Activated CD8-positive, alpha-beta T cell treated with anti-CD3 and anti-CD28 coated beads, Interleukin-2, amount 10 ng/mL, durations not matched to agents 7 days and 5 days (primary cell): Measurements from ENCODE around the gene MAPK4. TPM values are rescaled to one million over a fixed set of nuclear protein-coding genes. Genes with fewer than 3 reads are reported as not detected.
"Not testable (repeated sequence)": the region's sequence is repeated elsewhere in the genome, so short reads cannot be mapped to it uniquely, and the experiment has no call there.

Experiments
- ATAC-seq: fragments of 150-1000 bp; cut with Tn5 transposase; one replicate; pipeline ENCODE4 v1.10.0; 2021; ENCODE audit warnings: moderate library complexity
- CTCF ChIA-PET: fragments of 350-600 bp; sonication (Branson Sonifier 250); formaldehyde crosslinking; loops from one replicate; lab custom pipeline; 2021; ENCODE audit warnings: antibody characterized with exemption; lab: Charles Lee
- POLR2A ChIA-PET: fragments of 350-600 bp; sonication (Branson Sonifier 250); formaldehyde crosslinking; loops from one replicate; lab custom pipeline; 2021; ENCODE audit warnings: antibody characterized with exemption; lab: Charles Lee
- DNase-seq: peaks from one replicate; pipeline ENCODE4 v3.0.0-alpha.2; 2020
- H3K27ac Mint-ChIP-seq: one replicate; pipeline ENCODE4 v1.8.0; 2021; ENCODE audit warnings: mild to moderate bottlenecking, mixed read lengths
- H3K27me3 Mint-ChIP-seq: one replicate; pipeline ENCODE4 v1.8.0; 2021; ENCODE audit warnings: low read depth, mixed read lengths
- H3K36me3 Mint-ChIP-seq: one replicate; pipeline ENCODE4 v1.8.0; 2021; ENCODE audit warnings: low read depth, mixed read lengths
- H3K4me1 Mint-ChIP-seq: one replicate; pipeline ENCODE4 v1.8.0; 2021; ENCODE audit warnings: low read depth, mixed read lengths
- H3K4me3 Mint-ChIP-seq: one replicate; pipeline ENCODE4 v1.8.0; 2021; ENCODE audit warnings: mild to moderate bottlenecking, mixed read lengths
- H3K9me3 Mint-ChIP-seq: one replicate; pipeline ENCODE4 v1.8.0; 2022; ENCODE audit warnings: mixed read lengths; ENCODE audit not compliant: insufficient read depth
- total RNA-seq, 2 experiments: library from RNA; stranded (reverse); gene quantifications; one replicate each; pipeline ENCODE4 v1.2.3, GENCODE V29; 2021

MAPK4 gene
- total RNA-seq, 2 experiments from 2014 or later = not detected

DNA sequence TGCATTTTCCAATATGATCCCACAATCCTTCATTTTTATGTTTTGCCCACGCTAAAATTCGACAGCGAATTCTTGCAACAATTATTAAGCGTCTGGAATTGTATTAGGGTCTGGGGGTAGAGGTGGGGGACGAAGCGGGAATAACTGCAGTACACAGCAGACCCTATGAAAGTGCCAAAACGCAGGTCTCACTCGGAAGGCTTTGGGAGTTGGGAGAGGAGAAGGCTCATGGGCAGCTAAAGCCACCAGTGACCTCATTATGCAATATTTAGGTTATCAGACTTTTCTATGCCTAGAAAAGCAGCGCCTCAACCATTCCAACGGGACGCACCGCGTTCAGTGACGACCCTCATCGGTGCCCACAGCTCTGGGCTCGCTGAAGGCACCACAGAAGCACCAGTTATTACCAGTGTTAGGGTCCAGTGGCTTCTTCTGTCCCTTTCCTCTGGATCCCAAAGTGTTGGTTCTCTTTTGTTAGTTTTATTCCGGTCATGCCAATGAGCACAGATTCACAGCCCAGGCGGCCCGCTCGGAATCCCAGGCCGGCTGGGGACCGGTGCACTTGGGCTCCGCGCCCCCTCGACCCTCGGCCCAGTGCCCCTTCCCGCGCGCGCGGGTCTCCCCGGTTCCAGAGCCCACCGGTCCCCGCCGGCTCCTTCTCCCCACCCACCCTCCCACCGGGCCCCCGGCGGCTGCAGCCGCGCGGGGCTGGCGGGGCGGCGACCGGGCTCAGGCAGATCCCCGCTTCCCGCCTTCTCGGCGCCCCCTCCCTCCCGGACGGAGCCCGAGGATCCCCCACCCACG is 737 bp upstream of the MAPK4 start:
- Mint-ChIP-seq H3K36me3 (no peaks in the 10 kb centered on the region), H3K4me1 (no peaks in the 10 kb centered on the region), H3K27ac (no peak overlapping the region), H3K9me3 (no peaks in the 10 kb centered on the region), H3K4me3 (no peak overlapping the region), H3K27me3 (peaks cover 66% of the 10 kb centered on the region)
- ATAC-seq = peak; percentile 6
- DNase-seq = no peak
- ChIA-PET CTCF (no interaction called here), POLR2A (no interaction called here)

DNA sequence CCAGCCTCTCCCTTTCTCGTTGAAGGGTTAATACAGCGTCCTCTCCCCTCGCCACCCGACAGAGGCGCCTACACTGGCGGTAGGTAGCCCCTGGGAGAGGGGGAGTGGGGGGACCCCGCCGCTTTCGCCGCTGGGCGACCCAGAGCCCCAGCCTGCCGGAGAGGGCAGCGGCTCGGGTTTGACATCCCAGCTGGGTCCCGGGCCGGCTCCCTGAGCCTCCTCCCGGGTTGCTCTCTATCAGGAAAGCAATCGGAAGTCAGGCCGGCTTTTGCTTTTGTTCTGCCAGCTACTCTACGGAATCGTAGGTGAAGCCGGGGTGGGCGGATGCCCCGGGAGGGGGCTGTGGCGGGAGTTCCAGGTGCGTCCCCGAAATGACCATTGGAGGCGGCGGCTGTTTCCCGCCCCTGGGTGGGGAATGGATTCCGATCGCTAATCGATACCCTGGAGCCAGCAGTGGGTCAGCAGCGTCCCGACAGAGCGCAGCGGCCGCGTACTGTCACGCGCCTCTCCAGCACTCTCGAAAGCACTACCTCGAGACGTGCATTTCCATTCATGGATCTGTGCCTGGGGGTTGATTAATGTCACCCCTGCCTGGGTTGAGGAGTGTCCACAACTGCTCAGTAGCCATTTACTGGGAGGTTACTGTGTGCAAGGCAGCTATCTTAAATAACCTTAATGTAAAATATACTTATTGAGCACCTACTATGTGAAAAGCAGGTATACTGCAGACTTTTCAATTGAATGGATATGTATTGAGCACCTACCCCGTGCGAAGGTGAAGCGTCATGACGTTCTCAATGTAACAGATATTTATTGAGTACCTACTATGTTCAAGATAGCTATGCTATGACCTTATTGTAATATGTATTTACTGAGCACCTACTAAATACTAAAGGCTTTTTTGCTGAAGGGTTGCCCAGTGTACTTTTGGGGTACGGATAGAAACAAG is 1.1 kb downstream of the MAPK4 start:
- Mint-ChIP-seq H3K27ac (no peak overlapping the region), H3K27me3 (peaks cover 61% of the 10 kb centered on the region), H3K9me3 (no peaks in the 10 kb centered on the region), H3K36me3 (no peaks in the 10 kb centered on the region), H3K4me3 (peak overlapping the region; percentile 15), H3K4me1 (no peaks in the 10 kb centered on the region)
- CTCF ChIA-PET = interaction anchor here (1.5 kb wide), 1 partner anchor 26 kb away, joined by 3 read pairs; no protein-coding TSS in a partner anchor
- POLR2A ChIA-PET = no interaction called here
- ATAC-seq (no peak), DNase-seq (no peak)

DNA sequence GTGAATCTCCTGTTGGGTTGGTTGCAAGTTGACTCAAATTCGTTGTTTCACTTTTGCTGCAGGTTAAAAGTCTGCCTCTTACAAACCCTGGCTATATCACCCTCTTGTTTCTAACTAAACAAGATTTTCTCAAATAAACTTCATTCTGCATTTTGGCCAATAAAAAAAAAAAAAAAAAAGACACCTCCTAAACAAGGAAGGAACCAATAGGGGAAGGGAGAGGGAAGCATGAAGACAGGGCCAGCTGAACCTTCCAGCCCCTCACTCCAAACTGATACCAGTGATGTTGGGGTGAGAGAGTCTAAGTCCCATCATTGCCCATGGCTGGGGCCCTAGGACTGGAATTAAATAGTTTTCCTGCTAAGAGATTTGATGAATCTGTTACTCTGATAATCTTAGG is 2.4 kb downstream of the MAPK4 start:
- POLR2A ChIA-PET, H3K9me3 Mint-ChIP-seq, H3K36me3 Mint-ChIP-seq, ATAC-seq, H3K4me3 Mint-ChIP-seq, DNase-seq, H3K27ac Mint-ChIP-seq, H3K4me1 Mint-ChIP-seq, CTCF ChIA-PET: not testable (repeated sequence)
- peaks cover 54% of the 10 kb centered on the region for H3K27me3 Mint-ChIP-seq

DNA sequence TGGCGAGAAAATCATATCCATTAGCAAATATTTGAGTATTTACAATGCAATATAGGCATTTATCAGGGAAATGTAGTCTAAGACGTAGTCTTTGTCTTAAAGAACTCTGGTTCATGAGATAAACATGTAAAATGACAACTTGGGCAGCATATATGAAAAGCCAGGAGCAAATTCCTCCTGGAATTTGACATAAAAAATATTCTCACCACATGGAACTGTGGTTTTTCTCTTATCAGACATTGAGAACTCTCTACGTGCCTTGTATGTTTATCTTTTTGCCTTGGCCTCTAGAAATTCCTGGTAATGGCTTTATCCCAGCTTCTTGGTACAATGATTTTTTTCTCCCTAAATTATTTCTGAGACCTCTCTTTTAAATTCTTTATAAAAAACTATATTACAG is 2.8 kb downstream of the MAPK4 start:
- DNase-seq = no peak
- H3K9me3 Mint-ChIP-seq = no peaks in the 10 kb centered on the region
- ChIA-PET POLR2A (no interaction called here), CTCF (no interaction called here)
- H3K27ac Mint-ChIP-seq = no peak overlapping the region
- H3K4me1 Mint-ChIP-seq = no peaks in the 10 kb centered on the region
- peaks cover 50% of the 10 kb centered on the region for H3K27me3 Mint-ChIP-seq
- H3K4me3 Mint-ChIP-seq = no peak overlapping the region
- no peak for ATAC-seq
- no peaks in the 10 kb centered on the region for H3K36me3 Mint-ChIP-seq

DNA sequence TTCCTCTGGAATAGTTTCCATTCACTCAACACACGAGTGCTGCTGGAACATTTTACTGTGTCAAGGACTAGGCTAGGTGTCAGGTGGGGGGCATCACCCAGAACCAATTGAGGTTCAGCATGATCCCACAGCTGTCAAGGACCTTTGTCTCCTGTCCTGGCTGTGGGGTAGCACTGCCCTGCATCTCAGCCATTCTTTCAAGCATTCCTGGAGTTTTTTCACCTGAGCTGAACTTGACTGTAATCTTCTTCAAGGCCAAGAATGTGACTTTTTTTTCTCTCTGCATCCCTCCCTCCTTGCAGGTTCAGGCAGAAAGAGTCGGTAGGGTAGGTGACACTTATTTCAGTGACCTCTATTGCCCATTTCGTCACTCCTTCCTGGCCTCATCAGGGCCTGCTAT is 3.5 kb downstream of the MAPK4 start:
- Mint-ChIP-seq H3K27me3 (peaks cover 45% of the 10 kb centered on the region), H3K4me1 (no peaks in the 10 kb centered on the region), H3K27ac (no peak overlapping the region), H3K4me3 (no peak overlapping the region), H3K36me3 (no peaks in the 10 kb centered on the region), H3K9me3 (no peaks in the 10 kb centered on the region)
- ChIA-PET POLR2A (no interaction called here), CTCF (no interaction called here)
- no peak for ATAC-seq
- no peak for DNase-seq

DNA sequence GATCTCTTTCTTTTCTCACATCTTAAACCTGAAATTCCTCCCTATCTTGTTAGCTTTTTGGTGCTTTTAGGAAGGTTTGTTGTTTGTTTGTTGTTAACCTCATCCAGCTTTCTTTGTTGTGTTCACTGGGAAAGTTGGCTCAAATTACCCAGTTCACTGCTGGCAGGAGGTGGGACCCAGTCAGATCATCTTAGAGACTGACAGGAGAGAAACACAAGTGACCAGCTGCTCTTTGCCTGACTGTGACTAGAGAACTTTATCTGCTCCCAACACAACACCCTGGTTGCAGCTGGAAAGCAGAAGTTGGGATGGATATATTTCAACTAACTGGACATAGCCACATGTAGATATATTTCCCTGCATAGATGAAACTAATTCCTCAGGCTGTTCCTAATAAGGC is 10.0 kb downstream of the MAPK4 start:
- DNase-seq (no peak), ATAC-seq (no peak)
- no peaks in the 10 kb centered on the region for H3K4me1 Mint-ChIP-seq
- no peaks in the 10 kb centered on the region for H3K9me3 Mint-ChIP-seq
- H3K4me3 Mint-ChIP-seq = no peak overlapping the region
- CTCF ChIA-PET = interaction anchor here (0.6 kb wide), 1 partner anchor 22 kb away, joined by 3 read pairs; no protein-coding TSS in a partner anchor
- POLR2A ChIA-PET = interaction anchor here (0.6 kb wide), 1 partner anchor 671 kb away, joined by 3 read pairs; no protein-coding TSS in a partner anchor
- no peaks in the 10 kb centered on the region for H3K36me3 Mint-ChIP-seq
- no peak overlapping the region for H3K27ac Mint-ChIP-seq
- peaks cover 14% of the 10 kb centered on the region for H3K27me3 Mint-ChIP-seq

DNA sequence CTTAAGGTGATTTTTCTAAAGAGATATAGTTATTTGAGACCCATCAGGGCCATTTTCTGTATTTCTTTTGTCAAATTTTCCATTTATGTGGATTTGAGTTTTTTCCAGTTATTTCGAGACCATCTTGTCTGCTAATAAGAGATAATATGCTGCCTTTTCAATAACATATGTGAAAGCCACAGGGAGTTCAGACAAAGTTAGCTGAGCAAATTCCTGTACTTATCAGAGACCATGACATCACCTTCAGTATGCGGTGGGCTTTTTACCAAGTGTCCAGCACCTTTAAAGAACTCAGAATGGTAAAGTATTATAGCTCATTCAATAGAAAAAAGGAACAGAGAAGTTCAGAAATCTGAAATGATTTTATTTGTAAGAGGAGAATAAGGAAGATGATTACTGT is 11.7 kb downstream of the MAPK4 start:
- H3K4me1 Mint-ChIP-seq = no peaks in the 10 kb centered on the region
- CTCF ChIA-PET = no interaction called here

DNA sequence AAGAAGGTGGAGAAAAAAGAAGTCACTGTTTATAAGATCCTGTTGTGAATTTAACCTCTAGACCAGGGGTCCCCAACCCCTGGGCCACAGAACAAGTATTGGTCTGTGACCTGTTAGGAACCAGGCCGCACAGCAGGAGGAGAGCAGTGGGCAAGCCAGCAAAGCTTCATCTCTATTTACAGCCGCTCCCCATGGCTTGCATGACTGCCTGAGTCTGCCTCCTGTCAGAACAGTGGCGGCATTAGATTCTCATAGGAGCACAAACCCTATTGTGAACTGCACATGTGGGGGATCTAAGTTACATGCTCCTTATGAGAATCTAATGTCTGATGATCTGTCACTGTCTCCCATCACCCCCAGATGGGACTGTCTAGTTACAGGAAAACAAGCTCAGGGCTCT is 13.3 kb downstream of the MAPK4 start:
- CTCF ChIA-PET, ATAC-seq, H3K36me3 Mint-ChIP-seq, H3K4me3 Mint-ChIP-seq, H3K4me1 Mint-ChIP-seq, DNase-seq, H3K9me3 Mint-ChIP-seq, POLR2A ChIA-PET, H3K27ac Mint-ChIP-seq: not testable (repeated sequence)
- peaks cover 11% of the 10 kb centered on the region for H3K27me3 Mint-ChIP-seq

More for the DNA sequence above, 11.7 kb downstream of the MAPK4 start:
- Mint-ChIP-seq H3K27me3 (peaks cover 11% of the 10 kb centered on the region), H3K36me3 (no peaks in the 10 kb centered on the region), H3K27ac (no peak overlapping the region), H3K4me3 (no peak overlapping the region), H3K9me3 (no peaks in the 10 kb centered on the region)
- POLR2A ChIA-PET = no interaction called here
- ATAC-seq (no peak), DNase-seq (no peak)

DNA sequence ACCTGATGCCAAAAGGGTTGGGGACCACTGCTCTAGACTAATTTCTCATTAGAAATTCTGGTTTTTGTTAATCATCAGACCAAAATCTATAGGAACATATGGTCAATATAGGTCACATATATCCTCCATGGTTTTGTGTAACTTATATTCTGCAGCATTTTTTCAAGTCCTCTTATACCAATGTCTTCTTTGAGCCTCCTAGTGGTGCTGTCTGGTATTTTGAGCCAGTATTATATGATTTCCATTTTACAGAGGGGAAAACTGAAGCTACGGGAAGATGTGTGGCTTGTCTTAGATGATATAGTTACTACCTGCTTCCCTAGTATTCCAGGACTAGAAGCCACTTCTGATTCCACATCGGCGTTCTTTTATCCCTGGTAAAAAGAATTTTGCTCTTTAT is 13.8 kb downstream of the MAPK4 start:
- ChIA-PET POLR2A (no interaction called here), CTCF (no interaction called here)
- H3K4me1 Mint-ChIP-seq = no peaks in the 10 kb centered on the region
- H3K4me3 Mint-ChIP-seq = no peak overlapping the region
- peaks cover 11% of the 10 kb centered on the region for H3K27me3 Mint-ChIP-seq
- no peak for DNase-seq
- ATAC-seq = no peak
- H3K27ac Mint-ChIP-seq = no peak overlapping the region
- H3K36me3 Mint-ChIP-seq = no peaks in the 10 kb centered on the region
- no peaks in the 10 kb centered on the region for H3K9me3 Mint-ChIP-seq

DNA sequence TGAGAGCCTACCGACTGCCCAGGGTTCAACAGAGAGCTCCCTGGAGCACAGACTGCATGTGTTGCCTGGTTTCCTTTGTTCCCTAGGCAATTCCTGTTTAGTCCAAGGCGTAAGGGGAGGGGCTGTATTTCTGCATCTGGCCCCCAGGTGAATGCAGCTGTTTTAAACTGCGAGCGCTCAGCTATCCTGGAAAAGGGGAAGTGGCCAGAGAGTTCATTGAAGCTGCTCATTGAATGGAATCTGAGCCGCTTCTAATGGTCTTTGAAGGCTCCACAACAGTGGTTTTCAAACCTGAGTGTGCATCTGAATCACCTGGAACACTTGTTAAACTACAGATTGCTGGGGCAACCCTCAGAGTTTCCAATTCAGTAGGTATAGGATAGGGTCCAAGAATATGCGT is 18.1 kb downstream of the MAPK4 start:
- DNase-seq (no peak), ATAC-seq (no peak)
- Mint-ChIP-seq H3K27me3 (peaks cover 5% of the 10 kb centered on the region), H3K4me3 (no peak overlapping the region), H3K27ac (no peak overlapping the region), H3K36me3 (no peaks in the 10 kb centered on the region), H3K4me1 (no peaks in the 10 kb centered on the region), H3K9me3 (no peaks in the 10 kb centered on the region)
- ChIA-PET CTCF (no interaction called here), POLR2A (no interaction called here)

DNA sequence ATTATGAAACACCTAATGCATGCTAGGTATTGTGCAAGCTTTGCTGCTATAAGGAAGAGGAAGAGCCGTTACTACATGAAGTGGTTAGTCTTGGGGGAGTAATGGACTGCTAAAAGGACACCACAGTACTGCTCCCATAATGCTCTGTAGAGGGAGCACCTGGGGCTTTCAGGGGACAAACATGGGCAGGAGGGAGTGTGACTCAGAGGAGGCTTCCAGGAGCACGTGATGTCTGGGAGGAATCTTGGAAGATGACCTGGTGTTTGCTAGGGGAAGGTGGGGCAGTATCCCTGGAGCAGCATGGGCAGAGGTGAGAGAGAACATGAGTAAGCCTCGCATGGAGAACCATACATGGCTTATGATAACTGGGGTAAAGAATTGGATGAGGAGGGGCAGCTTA is 18.8 kb downstream of the MAPK4 start:
- no peaks in the 10 kb centered on the region for H3K4me1 Mint-ChIP-seq
- H3K27ac Mint-ChIP-seq = no peak overlapping the region
- H3K27me3 Mint-ChIP-seq = peaks cover 5% of the 10 kb centered on the region
- ChIA-PET POLR2A (no interaction called here), CTCF (no interaction called here)
- DNase-seq (no peak), ATAC-seq (no peak)
- no peak overlapping the region for H3K4me3 Mint-ChIP-seq
- H3K9me3 Mint-ChIP-seq = no peaks in the 10 kb centered on the region
- no peaks in the 10 kb centered on the region for H3K36me3 Mint-ChIP-seq
